ENCODE results near the gene EXOSC3. TPM values are rescaled to one million over a fixed set of nuclear protein-coding genes. Genes with fewer than 3 reads are reported as not detected.
A peak's percentile ranks its signal among the peaks of the same experiment; 100 is the strongest.

EXOSC3 gene
- total and polyA plus RNA-seq, 9 of the 15 experiments (the other 6 are each of a cell fraction or from before 2014, with no cell fraction given) = 18.5 to 266 (median 114) TPM

- TF ChIP-seq CHD7 (IDR thresholded peaks at IDR 0.05; ENCODE audit: low read depth, low read length) = no peak
- peak; percentile 93 to 96 for TF ChIP-seq ETV6 (IDR thresholded peaks at IDR 0.05; ENCODE audit: borderline replicate concordance in 1 of 2, low read depth in 2 of 2, low read length in 1 of 2)
- 0 out of 2 replicates have a peak, but pooled peaks have one; percentile 43 for TF ChIP-seq ETV6 (CRISPR knock-in tag; IDR thresholded peaks at IDR 0.05; ENCODE audit: borderline replicate concordance)
- peak; percentile 96 for TF ChIP-seq EHMT2 (IDR thresholded peaks at IDR 0.05)
- TF ChIP-seq, protein P1, sequence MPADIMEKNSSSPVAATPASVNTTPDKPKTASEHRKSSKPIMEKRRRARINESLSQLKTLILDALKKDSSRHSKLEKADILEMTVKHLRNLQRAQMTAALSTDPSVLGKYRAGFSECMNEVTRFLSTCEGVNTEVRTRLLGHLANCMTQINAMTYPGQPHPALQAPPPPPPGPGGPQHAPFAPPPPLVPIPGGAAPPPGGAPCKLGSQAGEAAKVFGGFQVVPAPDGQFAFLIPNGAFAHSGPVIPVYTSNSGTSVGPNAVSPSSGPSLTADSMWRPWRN (IDR thresholded peaks at IDR 0.05; ENCODE audit: low read depth) = no peak
- TF ChIP-seq ZNF785 (CRISPR knock-in tag; IDR thresholded peaks at IDR 0.05) = no peak
- TF ChIP-seq FIP1L1 (IDR thresholded peaks at IDR 0.05; ENCODE audit: low read depth, low read length, poor library complexity, severe bottlenecking) = peak; percentile 48
- no peak for TF ChIP-seq PBX2 (CRISPR knock-in tag; IDR thresholded peaks at IDR 0.05; ENCODE audit: low read depth)
- TF ChIP-seq PBX2 (tag; conservative IDR thresholded peaks at IDR 0.05; ENCODE audit: low read depth) = no peak
- TF ChIP-seq, protein P2, sequence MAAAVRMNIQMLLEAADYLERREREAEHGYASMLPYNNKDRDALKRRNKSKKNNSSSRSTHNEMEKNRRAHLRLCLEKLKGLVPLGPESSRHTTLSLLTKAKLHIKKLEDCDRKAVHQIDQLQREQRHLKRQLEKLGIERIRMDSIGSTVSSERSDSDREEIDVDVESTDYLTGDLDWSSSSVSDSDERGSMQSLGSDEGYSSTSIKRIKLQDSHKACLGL (CRISPR knock-in tag; IDR thresholded peaks at IDR 0.05; ENCODE audit: borderline replicate concordance, poor library complexity, severe bottlenecking) = peak; percentile 38
These were observed at the start of gene EXOSC3 (continued) for GRCh38 chr9:37784616-37785483.

Data from K562 (cell line).